Measurements from ENCODE around the gene MYCN. TPM values are rescaled to one million over a fixed set of nuclear protein-coding genes. Genes with fewer than 3 reads are reported as not detected.

Gene MYCN
- total and polyA plus RNA-seq, 2 donors (not counting 3 experiments of a cell fraction or from before 2014, with no cell fraction given) = 0.47 to 6.8 TPM

GRCh38 chr2:15979759-15980604, 39.6 kb downstream of the MYCN start:
- Histone ChIP-seq H3K36me3 (ENCODE audit: control insufficient read depth in 2 of 2, extremely low read depth in 1 of 2, insufficient read depth in 2 of 2, low read length in 2 of 2) (no peaks in the 10 kb centered on the region), H3K9ac (replicated peaks; ENCODE audit: extremely low read depth, insufficient read depth, low read length) (no peak overlapping the region), H3K4me2 (ENCODE audit: insufficient read depth, low read length) (no peak overlapping the region), H2AFZ (ENCODE audit: low read depth, low read length) (no peak overlapping the region), H4K20me1 (replicated peaks; ENCODE audit: control insufficient read depth, extremely low read depth, insufficient read depth, low read length) (no peaks in the 10 kb centered on the region), H3K27me3 (ENCODE audit: control insufficient read depth in 2 of 2, insufficient read depth in 2 of 2, low read length in 2 of 2) (no peaks in the 10 kb centered on the region), H3K27ac (ENCODE audit: insufficient read depth, low read depth, low read length) (no peak overlapping the region), H3K9me3 (replicated peaks; ENCODE audit: control insufficient read depth, insufficient read depth, low read length) (no peaks in the 10 kb centered on the region), H3K79me2 (ENCODE audit: control insufficient read depth, insufficient read depth, low read length) (no peaks in the 10 kb centered on the region), H3K4me3 (replicated peaks in 1 of 3; ENCODE audit: insufficient read depth in 1 of 3, low read depth in 1 of 3, low read length in 3 of 3) (no peak overlapping the region), H3K4me1 (ENCODE audit: control insufficient read depth, extremely low read depth, insufficient read depth, low read length) (no peaks in the 10 kb centered on the region), H3K9me1 (replicated peaks; ENCODE audit: control insufficient read depth, extremely low read depth, insufficient read depth, low read length) (no peaks in the 10 kb centered on the region)
- POLR2A ChIA-PET = no interaction called here
- no TSS peak for BruUV-seq (replicated peaks)
- CTCF ChIA-PET = no interaction called here
- dilution Hi-C loops (cut with MboI; ENCODE audit: extremely low pct_ligation_motif_present, low sequenced_read_pairs) = no loop called here
- DNase-seq (ENCODE audit: low read depth, low spot score) (no peak), FAIRE-seq (no peak)
- TF ChIP-seq MAX (IDR thresholded peaks at IDR 0.05; ENCODE audit: insufficient read depth, insufficient read length) = no peak
- no peak for TF ChIP-seq CTCF (IDR thresholded peaks at IDR 0.05; ENCODE audit: extremely low read depth in 1 of 2, insufficient read depth in 1 of 2, low read depth in 1 of 2, low read length in 2 of 2)
- TF ChIP-seq MYC (IDR thresholded peaks at IDR 0.05; ENCODE audit: low read depth, low read length) = no peak
- TF ChIP-seq EZH2 (IDR thresholded peaks at IDR 0.05; ENCODE audit: borderline replicate concordance, low read depth, low read length, severe bottlenecking) = no peak
- no peak for TF ChIP-seq POLR2AphosphoS5 (IDR thresholded peaks at IDR 0.05; ENCODE audit: insufficient read depth, low read depth, low read length)
- TF ChIP-seq JUN (IDR thresholded peaks at IDR 0.05; ENCODE audit: borderline replicate concordance, insufficient read depth, insufficient read length, low read depth) = no peak
- no peak for TF ChIP-seq POLR2A (IDR thresholded peaks at IDR 0.05; ENCODE audit: low read depth, low read length)
- TF ChIP-seq GATA2 (IDR thresholded peaks at IDR 0.05; ENCODE audit: insufficient read depth, insufficient read length, low read depth, low read length) = no peak
- TF ChIP-seq FOS (IDR thresholded peaks at IDR 0.05; ENCODE audit: borderline replicate concordance, insufficient read depth, low read length) = no peak
- intact Hi-C loops (cut with micrococcal nuclease) = no loop called here

Data from endothelial cell of umbilical vein (primary cell).